Spinal cord (tissue), 10 donors: ENCODE results near the gene P2RY14. TPM values are rescaled to one million over a fixed set of nuclear protein-coding genes. Genes with fewer than 3 reads are reported as not detected.

Experiments used
- DNase-seq, 6 donors: peaks; one replicate each; pipeline versions ENCODE4 v3.0.0 to v3.0.0-alpha.2; 2013 to 2015; ENCODE audit warnings: low spot score in 6 of 6, low read depth in 4 of 6
- H3K27ac ChIP-seq: one replicate; pipeline ENCODE4 v1.5.1; 2013; ENCODE audit warnings: low read depth, low read length, control low read depth
- H3K27me3 ChIP-seq: one replicate; pipeline ENCODE4 v1.6.1; 2013; ENCODE audit warnings: low read length; ENCODE audit not compliant: control insufficient read depth, insufficient read depth
- H3K36me3 ChIP-seq: one replicate; pipeline ENCODE4 v1.6.1; 2013; ENCODE audit warnings: low read length; ENCODE audit not compliant: control insufficient read depth, insufficient read depth
- H3K4me1 ChIP-seq: one replicate; pipeline ENCODE4 v1.6.1; 2013; ENCODE audit warnings: low read length; ENCODE audit not compliant: control insufficient read depth, insufficient read depth
- H3K4me3 ChIP-seq: one replicate; pipeline ENCODE4 v1.5.1; 2013; ENCODE audit warnings: low read depth, low read length, control low read depth
- H3K9me3 ChIP-seq: one replicate; pipeline ENCODE4 v1.6.1; 2013; ENCODE audit warnings: low read length; ENCODE audit not compliant: control insufficient read depth, insufficient read depth
- WGBS: methylation state at CpG from one replicate; pipeline ENCODE4 v1.1.5; 2013; ENCODE audit warnings: missing lambda C conversion rate; ENCODE audit not compliant: insufficient coverage; 5-methylcytosine and 5-hydroxymethylcytosine counted together
- polyA plus RNA-seq, 2 donors: library from polyadenylated mRNA; unstranded; fragments of 120-200 nt; gene quantifications; one replicate each; pipeline ENCODE4 v1.2.1, GENCODE V29; 2013; ENCODE audit not compliant: insufficient read length in 2 of 2
- total RNA-seq, 2 donors: library from RNA; depleted of rRNA in 1 of 2; stranded (reverse); fragments of 120-200 nt in 1 of 2; fragments of >200 nt in 1 of 2; gene quantifications; one replicate each; pipeline versions ENCODE4 v1.2.3 to v1.2.4, GENCODE V29; 2013 to 2014
- donor health status: healthy.

The P2RY14 gene
- total and polyA plus RNA-seq, 4 donors = 1.3 to 8.9 (median 4.8) TPM

DNA sequence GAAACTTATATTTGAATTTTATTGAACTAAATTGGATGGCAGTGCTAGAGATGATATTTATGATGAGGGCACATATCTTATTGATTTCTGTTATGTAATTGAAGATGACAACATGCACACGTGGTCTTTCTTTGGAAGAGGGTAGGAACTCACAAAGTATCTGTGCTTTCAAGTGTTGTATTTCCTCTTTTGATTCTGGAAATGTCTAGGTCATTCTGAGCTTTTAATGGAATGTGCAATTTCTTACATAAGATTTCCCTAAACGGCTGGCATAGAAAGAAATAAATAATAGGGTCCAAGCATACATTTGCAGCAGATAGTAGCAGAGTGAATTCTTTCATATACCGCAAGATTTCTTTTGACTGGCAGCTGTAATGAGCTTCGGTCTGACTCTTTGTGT, 65.2 kb downstream of the P2RY14 start:
- 100% methylated on average over 2 of the region's 4 CpGs for WGBS
- no peak for DNase-seq

DNA sequence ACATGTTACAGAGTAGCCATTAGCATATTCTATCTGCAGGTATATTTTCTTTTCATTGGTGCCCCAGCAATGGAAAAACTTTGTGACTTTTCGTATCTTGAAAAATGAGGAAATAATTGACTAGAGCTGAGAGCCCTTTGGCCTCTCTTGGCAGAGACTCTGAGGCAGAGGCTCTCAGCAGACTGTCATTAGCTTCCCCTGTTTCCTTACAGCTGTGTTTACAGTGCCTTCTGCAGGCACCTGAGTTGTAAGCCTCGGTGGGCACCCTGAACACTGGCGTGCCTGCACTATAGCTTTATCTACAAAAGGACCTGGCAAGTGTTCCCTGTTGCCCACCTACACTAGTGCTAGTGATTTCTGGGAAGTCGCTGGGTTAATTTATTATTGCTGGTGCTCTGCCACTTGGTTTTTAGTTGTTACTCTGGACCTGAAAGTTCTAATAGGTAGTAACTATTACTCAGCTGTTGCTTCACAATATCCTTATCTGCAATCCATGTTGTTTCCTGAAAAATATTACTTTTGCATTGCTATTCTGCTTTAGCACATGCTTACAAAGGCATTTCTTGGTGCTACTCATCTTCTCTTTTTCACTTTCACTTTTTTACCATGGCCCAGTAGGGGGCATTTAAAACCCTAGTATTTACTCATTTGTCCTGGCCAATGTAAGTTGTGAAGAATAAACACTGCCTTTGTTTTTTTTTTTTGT, 67.5 kb downstream of the P2RY14 start:
- WGBS = 49% methylated on average over 3 of the region's 4 CpGs
- H3K27ac ChIP-seq = no peak overlapping the region
- no peaks in the 10 kb centered on the region for H3K4me1 ChIP-seq
- DNase-seq = no peak
- no peaks in the 10 kb centered on the region for H3K27me3 ChIP-seq
- H3K36me3 ChIP-seq = no peaks in the 10 kb centered on the region
- H3K4me3 ChIP-seq = no peak overlapping the region
- H3K9me3 ChIP-seq = no peaks in the 10 kb centered on the region

More for the DNA sequence above, 65.2 kb downstream of the P2RY14 start:
- H3K4me1 ChIP-seq = no peaks in the 10 kb centered on the region
- H3K36me3 ChIP-seq = no peaks in the 10 kb centered on the region
- no peak overlapping the region for H3K27ac ChIP-seq
- no peaks in the 10 kb centered on the region for H3K9me3 ChIP-seq
- H3K4me3 ChIP-seq = no peak overlapping the region
- no peaks in the 10 kb centered on the region for H3K27me3 ChIP-seq

GRCh38 chr3:151209654-151210053, 68.7 kb downstream of the P2RY14 start:
- no peak for DNase-seq
- Histone ChIP-seq H3K36me3 (no peaks in the 10 kb centered on the region), H3K27ac (no peak overlapping the region), H3K9me3 (no peaks in the 10 kb centered on the region), H3K4me1 (no peaks in the 10 kb centered on the region), H3K27me3 (no peaks in the 10 kb centered on the region), H3K4me3 (no peak overlapping the region)
- WGBS = no CpG with 5 or more reads among the region's 3 CpGs

- whole genome bisulfite sequencing = no CpG with 5 or more reads among the region's 3 CpGs
- Histone ChIP-seq H3K27me3 (no peaks in the 10 kb centered on the region), H3K36me3 (no peaks in the 10 kb centered on the region), H3K4me1 (no peaks in the 10 kb centered on the region), H3K27ac (no peak overlapping the region), H3K4me3 (no peak overlapping the region), H3K9me3 (no peaks in the 10 kb centered on the region)
- DNase-seq = no peak
Observed at GRCh38 chr3:151206201-151206600, 72.1 kb downstream of the P2RY14 start.

DNA sequence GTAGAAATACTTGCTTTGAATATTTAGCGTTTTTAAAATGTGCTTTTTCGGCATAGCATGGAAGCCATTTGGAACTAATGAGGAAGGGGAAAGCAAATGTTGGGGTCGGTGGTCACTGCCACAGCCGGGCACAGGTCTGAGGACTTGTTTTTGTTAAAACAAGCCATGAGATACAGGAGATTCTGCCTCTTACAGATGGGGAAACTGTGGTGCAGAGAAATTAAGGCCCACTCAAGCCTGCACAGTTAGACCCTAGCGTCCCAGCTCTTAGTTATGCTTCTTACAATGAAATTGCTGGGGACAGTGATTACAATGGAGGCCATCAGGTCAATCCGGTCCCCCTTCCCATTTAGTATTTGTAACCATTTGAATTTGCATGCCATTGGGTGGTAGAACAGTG, 72.9 kb downstream of the P2RY14 start:
- H3K27me3 ChIP-seq = no peaks in the 10 kb centered on the region
- H3K4me1 ChIP-seq = no peaks in the 10 kb centered on the region
- H3K4me3 ChIP-seq = no peak overlapping the region
- no peak overlapping the region for H3K27ac ChIP-seq
- no peak for DNase-seq
- H3K9me3 ChIP-seq = no peaks in the 10 kb centered on the region
- WGBS = 91% methylated on average over 3 of the region's 6 CpGs
- H3K36me3 ChIP-seq = no peaks in the 10 kb centered on the region

DNA sequence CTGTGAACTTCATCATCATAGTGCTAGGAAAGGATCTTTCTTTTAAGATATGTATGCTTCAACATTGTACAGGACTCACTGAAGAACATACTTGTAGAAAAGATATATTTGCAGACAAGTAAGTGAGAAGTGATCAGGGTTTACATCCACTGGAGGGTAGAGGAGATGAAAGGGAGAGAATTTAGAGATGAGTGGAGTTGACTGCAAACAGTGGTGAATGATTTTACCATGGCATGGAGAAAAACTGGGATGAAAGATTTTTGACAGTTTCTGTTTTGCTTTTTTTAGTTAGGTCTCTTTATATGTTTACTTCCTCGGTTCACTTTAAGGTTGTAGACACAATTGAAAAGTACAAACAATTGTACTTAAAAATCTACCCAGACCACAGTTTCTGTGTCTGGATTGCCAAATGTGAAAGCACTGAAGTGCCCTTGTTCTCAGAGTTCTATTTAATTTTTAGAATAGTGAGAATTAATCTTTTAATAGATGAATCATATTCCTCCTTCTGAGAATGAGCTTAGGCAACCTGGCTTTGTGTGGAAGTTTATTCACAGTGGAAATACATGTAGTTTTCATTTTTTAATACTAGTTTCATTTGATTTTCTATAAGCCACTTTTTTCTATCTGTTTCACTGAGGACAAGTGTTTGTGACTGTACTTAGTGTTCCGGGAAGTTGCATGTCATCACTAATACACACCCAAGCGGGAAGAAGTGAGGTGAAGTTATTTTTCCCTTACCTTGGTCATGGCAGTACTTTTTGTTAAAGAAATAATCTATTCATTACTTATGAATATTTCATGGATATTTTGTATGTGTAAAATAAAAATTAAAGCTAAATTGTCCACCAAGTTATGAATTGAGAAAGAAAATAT, 73.6 kb downstream of the P2RY14 start:
- Histone ChIP-seq H3K4me3 (no peak overlapping the region), H3K27ac (no peak overlapping the region), H3K27me3 (no peaks in the 10 kb centered on the region), H3K36me3 (no peaks in the 10 kb centered on the region), H3K4me1 (no peaks in the 10 kb centered on the region), H3K9me3 (no peaks in the 10 kb centered on the region)
- DNase-seq = no peak
- WGBS = no CpG with 5 or more reads among the region's 3 CpGs

GRCh38 chr3:151203051-151203420, 75.3 kb downstream of the P2RY14 start, which contains the start of gene GPR171:
TSS of gene GPR171 (minus strand) at chr3:151203216. CDS start at chr3:151199386, 3,830 bp downstream.
- no peaks in the 10 kb centered on the region for H3K27me3 ChIP-seq
- WGBS = no CpG with 5 or more reads among the region's 3 CpGs
- H3K4me3 ChIP-seq = no peak within 1 kb of the TSS
- H3K27ac ChIP-seq = no peak within 1 kb of the TSS
- H3K36me3 ChIP-seq = no peaks in the 10 kb centered on the region
- no peaks in the 10 kb centered on the region for H3K4me1 ChIP-seq
- DNase-seq = no peak
- H3K9me3 ChIP-seq = no peaks in the 10 kb centered on the region

GRCh38 chr3:151201051-151201730, 77.2 kb downstream of the P2RY14 start:
- Histone ChIP-seq H3K4me1 (no peaks in the 10 kb centered on the region), H3K36me3 (no peaks in the 10 kb centered on the region), H3K4me3 (no peak overlapping the region), H3K27ac (no peak overlapping the region), H3K27me3 (no peaks in the 10 kb centered on the region), H3K9me3 (no peaks in the 10 kb centered on the region)
- DNase-seq = no peak
- WGBS = 100% methylated on average over 2 of the region's 7 CpGs

- H3K4me1 ChIP-seq = no peaks in the 10 kb centered on the region
- H3K27me3 ChIP-seq = no peaks in the 10 kb centered on the region
- WGBS = no CpG with 5 or more reads among the region's 2 CpGs
- H3K4me3 ChIP-seq = no peak overlapping the region
- no peak for DNase-seq
- no peak overlapping the region for H3K27ac ChIP-seq
- H3K36me3 ChIP-seq = no peaks in the 10 kb centered on the region
- no peaks in the 10 kb centered on the region for H3K9me3 ChIP-seq
Observed at GRCh38 chr3:151200586-151200985, 77.8 kb downstream of the P2RY14 start.
